Esophagus squamous epithelium (tissue), 5 donors: ENCODE measurements around the gene MAP1B. TPM values are rescaled to one million over a fixed set of nuclear protein-coding genes. Genes with fewer than 3 reads are reported as not detected.

ENCODE experiments used
- DNase-seq: peaks from one replicate; lab custom pipeline; 2025; lab: John Stamatoyannopoulos, UW
- H3K27ac ChIP-seq, 4 donors: fragments of 200-600 bp; sonication (generic); one replicate each; pipeline ENCODE4 v1.5.1; 2016 to 2019; ENCODE audit warnings: mild to moderate bottlenecking in 1 of 4
- H3K27me3 ChIP-seq, 4 donors: fragments of 200-600 bp; sonication (generic); 1 replicate in 3 of 4; 2 replicates in 1 of 4; pipeline versions ENCODE4 v1.5.1 to v1.6.0; 2017 to 2021; ENCODE audit warnings: antibody characterized with exemption in 1 of 4
- H3K36me3 ChIP-seq, 3 donors: fragments of 200-600 bp; sonication (generic); one replicate each; pipeline ENCODE4 v1.5.1; 2016 to 2019
- H3K4me1 ChIP-seq, 3 donors: fragments of 200-600 bp; sonication (generic); one replicate each; pipeline ENCODE4 v1.5.1; 2017 to 2019
- H3K4me3 ChIP-seq, 4 donors: fragments of 200-600 bp; sonication (generic); 1 replicate in 3 of 4; 2 replicates in 1 of 4; pipeline ENCODE4 v1.5.1; 2016 to 2019; ENCODE audit warnings: mild to moderate bottlenecking in 2 of 4, moderate library complexity in 1 of 4
- H3K9me3 ChIP-seq, 3 donors: fragments of 200-600 bp; sonication (generic); one replicate each; pipeline ENCODE4 v1.5.1; 2016 to 2019
- POLR2A ChIP-seq, 4 donors: fragments of 450-650 bp; IDR thresholded peaks; one replicate each; pipeline ENCODE4 v1.6.1; 2017; ENCODE audit warnings: antibody characterized with exemption in 4 of 4, mild to moderate bottlenecking in 4 of 4, moderate library complexity in 3 of 4
- WGBS, 2 donors: methylation state at CpG; one replicate each; pipeline ENCODE4 v1.1.5; 2018; 5-methylcytosine and 5-hydroxymethylcytosine counted together
- intact Hi-C: fragments of 100-400 bp; cut with DNase I; formaldehyde crosslinking; loops from one replicate; pipeline ENCODE4 v1.15.0; 2022
- total RNA-seq, 4 donors: library from RNA; depleted of rRNA; stranded (reverse); fragments of >200 nt; gene quantifications; one replicate each; pipeline ENCODE4 v1.1.0, GENCODE V29; 2016
- TF ChIP-seq, protein P1 (sequence below), 6 experiments: fragments of 450-650 bp in 4 of 6; fragments of 200-600 bp in 2 of 6; sonication (generic) in 2 of 6; IDR thresholded peaks; one replicate each; pipeline ENCODE4 v1.5.1; 2016 to 2019; ENCODE audit warnings: antibody characterized with exemption in 6 of 6, mild to moderate bottlenecking in 4 of 6, moderate library complexity in 4 of 6
- donor health status: DM: yes; HTN: yes; CAD: no.

MAP1B gene
- total RNA-seq, 4 donors from 2014 or later: 8.2 to 180 (median 29.6) TPM

DNA sequence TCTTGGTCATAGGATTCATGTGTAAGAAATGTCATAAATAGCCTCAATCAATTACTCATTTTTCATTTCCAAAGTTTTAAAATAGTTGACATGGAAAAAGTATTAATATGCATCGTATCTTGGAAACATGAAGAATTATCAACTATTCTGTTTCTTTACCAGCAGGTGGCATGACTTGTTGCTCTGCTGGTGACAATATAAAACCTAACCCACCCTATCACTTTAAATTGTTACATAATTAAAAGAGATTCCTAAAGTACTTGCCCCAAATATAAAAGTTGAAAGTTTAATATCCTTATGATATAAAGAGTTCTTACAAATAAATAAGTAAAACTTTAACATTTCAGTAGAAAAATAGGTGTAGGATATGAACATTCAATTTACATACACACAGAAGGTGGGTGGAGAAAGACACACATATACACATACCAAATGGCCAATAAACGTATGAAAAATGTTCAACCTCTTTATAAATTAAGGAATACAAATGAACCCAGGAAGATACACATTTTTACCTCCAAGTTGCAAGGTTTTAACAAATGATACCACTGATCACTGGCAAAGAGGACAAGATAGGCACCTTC, 30.6 kb downstream of the MAP1B start:
- Histone ChIP-seq H3K27me3 (peaks cover 0 to 43% (median 0%) of the 10 kb centered on the region in 4 donors), H3K4me3 (no peak overlapping the region), H3K4me1 (peaks cover 16 to 81% (median 50%) of the 10 kb centered on the region in 3 donors), H3K27ac (peak overlapping the region in 1 of 4 donors; percentile 19), H3K9me3 (no peaks in the 10 kb centered on the region), H3K36me3 (no peaks in the 10 kb centered on the region)
- DNase-seq: no peak
- intact Hi-C loops: no loop called here
- WGBS, 2 donors: 21 to 25% methylated on average over 2 of the region's 2 CpGs
- no peak for TF ChIP-seq POLR2A (IDR thresholded peaks at IDR 0.05)
- TF ChIP-seq, protein P1, sequence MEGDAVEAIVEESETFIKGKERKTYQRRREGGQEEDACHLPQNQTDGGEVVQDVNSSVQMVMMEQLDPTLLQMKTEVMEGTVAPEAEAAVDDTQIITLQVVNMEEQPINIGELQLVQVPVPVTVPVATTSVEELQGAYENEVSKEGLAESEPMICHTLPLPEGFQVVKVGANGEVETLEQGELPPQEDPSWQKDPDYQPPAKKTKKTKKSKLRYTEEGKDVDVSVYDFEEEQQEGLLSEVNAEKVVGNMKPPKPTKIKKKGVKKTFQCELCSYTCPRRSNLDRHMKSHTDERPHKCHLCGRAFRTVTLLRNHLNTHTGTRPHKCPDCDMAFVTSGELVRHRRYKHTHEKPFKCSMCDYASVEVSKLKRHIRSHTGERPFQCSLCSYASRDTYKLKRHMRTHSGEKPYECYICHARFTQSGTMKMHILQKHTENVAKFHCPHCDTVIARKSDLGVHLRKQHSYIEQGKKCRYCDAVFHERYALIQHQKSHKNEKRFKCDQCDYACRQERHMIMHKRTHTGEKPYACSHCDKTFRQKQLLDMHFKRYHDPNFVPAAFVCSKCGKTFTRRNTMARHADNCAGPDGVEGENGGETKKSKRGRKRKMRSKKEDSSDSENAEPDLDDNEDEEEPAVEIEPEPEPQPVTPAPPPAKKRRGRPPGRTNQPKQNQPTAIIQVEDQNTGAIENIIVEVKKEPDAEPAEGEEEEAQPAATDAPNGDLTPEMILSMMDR (IDR thresholded peaks at IDR 0.05): peak; percentile 18 to 65 (median 46)

DNA sequence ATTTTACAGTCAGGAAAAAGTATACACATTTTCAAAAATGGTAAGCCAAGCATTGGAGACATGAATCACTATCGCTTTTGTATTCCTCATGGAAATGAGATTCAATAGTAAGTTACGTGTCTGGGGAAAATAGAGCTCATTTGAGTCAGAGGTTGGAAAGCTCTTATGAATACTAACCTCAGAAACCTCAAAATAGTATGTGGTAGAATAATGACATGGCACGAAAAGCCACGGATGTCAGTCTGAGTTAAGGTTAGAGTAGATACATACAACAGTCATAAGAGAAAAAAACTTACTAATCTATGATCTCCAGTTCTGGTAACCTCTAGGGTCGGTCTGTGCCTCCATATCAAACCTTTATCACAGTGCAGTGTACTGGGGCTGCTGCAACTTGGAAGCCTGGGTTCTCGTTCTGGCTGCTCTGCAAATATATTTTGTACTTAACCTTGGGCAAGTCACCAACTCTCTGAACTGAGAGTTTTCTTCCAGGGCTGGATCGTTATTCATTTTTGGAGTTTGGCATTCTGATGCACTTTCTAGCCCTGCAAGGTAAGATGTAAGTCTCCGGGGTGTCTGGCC, 31.8 kb downstream of the MAP1B start:
- Histone ChIP-seq H3K9me3 (no peaks in the 10 kb centered on the region), H3K27ac (peak overlapping the region in 3 of 4 donors; percentile 20 to 52 (median 29)), H3K4me3 (no peak overlapping the region), H3K36me3 (no peaks in the 10 kb centered on the region), H3K4me1 (peaks cover 7 to 80% (median 39%) of the 10 kb centered on the region in 3 donors), H3K27me3 (peaks cover 0 to 42% (median 0%) of the 10 kb centered on the region in 4 donors)
- DNase-seq: no peak
- intact Hi-C loops: no loop called here
- WGBS, 2 donors: 26 to 29% methylated on average over 8 of the region's 8 CpGs
- TF ChIP-seq POLR2A (IDR thresholded peaks at IDR 0.05): no peak
- TF ChIP-seq, protein P1 (IDR thresholded peaks at IDR 0.05): no peak

DNA sequence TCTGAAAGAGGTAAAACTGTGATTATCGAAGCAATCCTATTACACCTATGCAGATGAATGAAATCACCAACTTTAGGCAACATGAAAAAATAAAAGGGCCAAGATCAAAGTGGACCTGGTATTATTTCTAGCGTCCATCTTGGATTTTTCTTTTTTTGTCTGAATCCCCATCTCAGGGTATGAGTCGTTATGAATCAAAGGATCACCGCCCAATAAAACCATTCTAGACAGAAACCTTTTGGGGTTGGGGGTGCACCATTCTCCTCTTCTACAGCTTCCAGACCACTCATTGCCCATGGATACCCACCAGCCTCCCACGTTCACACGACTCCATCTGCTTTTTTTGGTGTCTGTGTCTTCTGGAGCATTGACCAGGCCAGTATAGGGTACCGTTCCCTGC, 33.4 kb downstream of the MAP1B start:
- Histone ChIP-seq H3K4me1 (peaks cover 4 to 80% (median 33%) of the 10 kb centered on the region in 3 donors), H3K36me3 (no peaks in the 10 kb centered on the region), H3K27me3 (peaks cover 0 to 30% (median 0%) of the 10 kb centered on the region in 4 donors), H3K4me3 (no peak overlapping the region), H3K9me3 (no peaks in the 10 kb centered on the region), H3K27ac (peak overlapping the region; percentile 28 to 81 (median 63))
- TF ChIP-seq, protein P1 (IDR thresholded peaks at IDR 0.05): no peak
- TF ChIP-seq POLR2A (IDR thresholded peaks at IDR 0.05): no peak
- DNase-seq: no peak
- intact Hi-C loops: loop anchor here (10.0 kb wide), 1 partner anchor 104 kb away; no protein-coding TSS in a partner anchor
- 80 to 85% methylated on average over 7 of the region's 7 CpGs for WGBS, 2 donors

DNA sequence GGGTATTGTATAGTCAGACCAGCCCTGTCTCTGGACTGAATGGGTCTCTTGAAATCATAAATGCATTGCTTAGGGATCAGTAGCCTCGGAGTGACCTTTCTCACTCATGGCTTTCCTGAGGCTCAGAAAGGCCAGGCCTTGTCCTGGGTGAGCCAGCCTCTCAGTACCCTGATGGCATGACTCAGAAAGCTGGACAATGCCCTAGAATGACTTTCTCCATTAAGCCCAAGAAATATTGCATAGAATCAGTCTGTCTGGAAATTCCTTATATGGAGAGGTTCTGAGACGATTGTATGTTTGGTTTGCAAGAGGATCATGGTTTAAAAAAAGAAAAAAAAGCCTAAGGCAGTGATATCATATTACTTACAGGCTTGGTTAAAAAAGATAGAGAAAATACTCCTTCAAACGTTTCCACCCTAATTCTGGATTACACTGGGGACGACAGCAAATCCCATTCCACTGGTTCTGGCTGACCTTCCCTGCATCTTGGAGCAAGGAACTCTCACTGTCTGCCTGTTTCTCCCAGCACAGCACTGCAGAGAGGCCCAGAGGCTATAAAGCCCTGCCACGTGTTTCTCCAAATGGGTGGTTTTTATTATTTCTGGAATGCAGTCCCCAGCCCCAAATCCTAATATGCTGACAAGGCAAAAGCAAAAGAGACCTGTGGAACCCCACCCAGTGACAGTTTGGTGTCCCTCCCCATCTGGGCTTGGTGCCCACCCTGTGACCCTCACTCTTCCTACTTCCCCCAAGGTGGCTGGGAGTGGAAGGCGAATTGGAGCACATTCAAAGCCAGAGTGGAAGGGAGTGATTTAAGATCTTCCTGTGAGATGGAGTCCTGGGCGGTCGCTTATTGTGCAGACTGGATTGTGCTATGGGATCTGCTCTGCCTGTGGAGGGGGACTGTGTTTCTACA, 34.4 kb downstream of the MAP1B start:
- Histone ChIP-seq H3K9me3 (no peaks in the 10 kb centered on the region), H3K4me3 (no peak overlapping the region), H3K36me3 (no peaks in the 10 kb centered on the region), H3K27ac (peak overlapping the region; percentile 56 to 85 (median 78)), H3K4me1 (peaks cover 4 to 78% (median 30%) of the 10 kb centered on the region in 3 donors), H3K27me3 (peaks cover 0 to 27% (median 0%) of the 10 kb centered on the region in 4 donors)
- DNase-seq: no peak
- no peak for TF ChIP-seq POLR2A (IDR thresholded peaks at IDR 0.05)
- TF ChIP-seq, protein P1 (IDR thresholded peaks at IDR 0.05): no peak
- intact Hi-C loops: loop anchor here (10.0 kb wide), 1 partner anchor 103 kb away; no protein-coding TSS in a partner anchor
- 46 to 49% methylated on average over 8 of the region's 8 CpGs for WGBS, 2 donors
